WTC11 (cell line): ENCODE data around the gene GMPR2.

ENCODE experiments used
- ATF1 ChIP-seq: sonication (generic); formaldehyde crosslinking; IDR thresholded peaks from 2 replicates; pipeline ENCODE4 v1.8.1; 2023; ENCODE audit warnings: mild to moderate bottlenecking, moderate library complexity, missing genetic modification reagents
- FOXJ3 ChIP-seq: sonication (generic); formaldehyde crosslinking; IDR thresholded peaks from 2 replicates; pipeline ENCODE4 v1.9.0; 2021; ENCODE audit warnings: missing genetic modification reagents, mild to moderate bottlenecking, borderline replicate concordance
- JUN ChIP-seq: sonication (generic); formaldehyde crosslinking; IDR thresholded peaks from 2 replicates; pipeline ENCODE4 v1.8.0; 2023; ENCODE audit warnings: mild to moderate bottlenecking, missing genetic modification reagents
- NR1H2 ChIP-seq: sonication (generic); formaldehyde crosslinking; IDR thresholded peaks from 2 replicates; pipeline ENCODE4 v1.9.0; 2021; ENCODE audit warnings: mild to moderate bottlenecking, moderate library complexity, missing genetic modification reagents
- NR2C2 ChIP-seq: sonication (generic); formaldehyde crosslinking; IDR thresholded peaks from 2 replicates; pipeline ENCODE4 v1.8.0; 2022; ENCODE audit warnings: mild to moderate bottlenecking, missing genetic modification reagents
- SMAD3 ChIP-seq: sonication (generic); formaldehyde crosslinking; IDR thresholded peaks from 2 replicates; pipeline ENCODE4 v1.8.0; 2022; ENCODE audit warnings: missing genetic modification reagents, mild to moderate bottlenecking, borderline replicate concordance
- SP1 ChIP-seq: sonication (generic); formaldehyde crosslinking; conservative IDR thresholded peaks from 2 replicates; pipeline ENCODE4 v1.8.1; 2022; ENCODE audit warnings: missing genetic modification reagents
- TF ChIP-seq, protein P1 (sequence below): fragments of 200-600 bp; IDR thresholded peaks from 2 replicates; pipeline ENCODE4 v1.8.0; 2022; ENCODE audit warnings: antibody characterized with exemption
- TF ChIP-seq, protein P2 (sequence below): sonication (generic); formaldehyde crosslinking; IDR thresholded peaks from 2 replicates; pipeline ENCODE4 v1.8.0; 2022; ENCODE audit warnings: missing genetic modification reagents
- TF ChIP-seq, protein P3 (sequence below): sonication (generic); formaldehyde crosslinking; IDR thresholded peaks from 2 replicates; pipeline ENCODE4 v1.8.1; 2023; ENCODE audit warnings: mild to moderate bottlenecking, moderate library complexity, missing genetic modification reagents
- TF ChIP-seq, protein P4 (sequence below): sonication (generic); formaldehyde crosslinking; IDR thresholded peaks from 2 replicates; pipeline ENCODE4 v1.8.0; 2023; ENCODE audit warnings: missing genetic modification reagents, mild to moderate bottlenecking, borderline replicate concordance

DNA sequence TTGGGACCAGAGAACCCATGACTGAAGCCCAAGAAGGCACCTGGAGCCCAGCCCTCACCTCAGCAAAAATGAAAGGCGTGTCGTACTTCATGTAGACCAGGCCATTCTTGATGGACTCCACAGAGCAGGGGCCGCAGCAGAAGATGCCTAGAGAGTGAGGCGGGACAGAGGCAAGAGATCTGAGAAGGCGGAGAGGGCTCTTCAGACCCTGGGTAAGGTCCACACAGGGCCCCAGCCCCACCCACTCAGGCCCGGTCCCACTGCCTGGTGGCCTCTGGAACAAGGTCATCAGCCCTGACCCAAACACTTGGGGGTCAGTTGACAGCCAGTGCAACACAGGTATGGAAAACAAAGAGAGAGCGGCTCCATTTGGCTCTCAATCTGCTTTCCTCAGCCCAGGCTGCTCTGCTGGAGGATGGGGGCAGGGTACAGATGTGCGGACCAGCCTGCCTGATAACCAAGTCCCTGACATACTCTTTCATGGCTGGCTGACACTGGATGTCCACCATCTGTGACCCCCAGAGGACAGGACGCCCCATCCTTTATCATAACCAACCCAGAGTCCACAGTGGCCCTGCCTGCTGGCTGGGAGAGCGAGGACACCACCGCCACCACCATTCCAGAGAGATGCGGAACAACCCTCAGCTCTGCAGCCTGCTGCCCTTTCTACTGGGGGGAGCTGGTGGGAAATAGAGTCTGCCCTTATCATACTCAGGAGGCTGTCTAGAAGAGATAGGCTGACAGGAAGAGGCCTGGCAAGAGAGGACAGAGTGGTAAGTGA, 23.4 kb downstream of the GMPR2 start:
- TF ChIP-seq NR1H2 (CRISPR knock-in tag): no peak
- TF ChIP-seq FOXJ3 (CRISPR knock-in tag): no peak
- TF ChIP-seq, protein P1, sequence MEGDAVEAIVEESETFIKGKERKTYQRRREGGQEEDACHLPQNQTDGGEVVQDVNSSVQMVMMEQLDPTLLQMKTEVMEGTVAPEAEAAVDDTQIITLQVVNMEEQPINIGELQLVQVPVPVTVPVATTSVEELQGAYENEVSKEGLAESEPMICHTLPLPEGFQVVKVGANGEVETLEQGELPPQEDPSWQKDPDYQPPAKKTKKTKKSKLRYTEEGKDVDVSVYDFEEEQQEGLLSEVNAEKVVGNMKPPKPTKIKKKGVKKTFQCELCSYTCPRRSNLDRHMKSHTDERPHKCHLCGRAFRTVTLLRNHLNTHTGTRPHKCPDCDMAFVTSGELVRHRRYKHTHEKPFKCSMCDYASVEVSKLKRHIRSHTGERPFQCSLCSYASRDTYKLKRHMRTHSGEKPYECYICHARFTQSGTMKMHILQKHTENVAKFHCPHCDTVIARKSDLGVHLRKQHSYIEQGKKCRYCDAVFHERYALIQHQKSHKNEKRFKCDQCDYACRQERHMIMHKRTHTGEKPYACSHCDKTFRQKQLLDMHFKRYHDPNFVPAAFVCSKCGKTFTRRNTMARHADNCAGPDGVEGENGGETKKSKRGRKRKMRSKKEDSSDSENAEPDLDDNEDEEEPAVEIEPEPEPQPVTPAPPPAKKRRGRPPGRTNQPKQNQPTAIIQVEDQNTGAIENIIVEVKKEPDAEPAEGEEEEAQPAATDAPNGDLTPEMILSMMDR: no peak
- no peak for TF ChIP-seq SP1 (CRISPR knock-in tag)
- TF ChIP-seq ATF1 (CRISPR knock-in tag): no peak
- TF ChIP-seq SMAD3 (CRISPR knock-in tag): no peak
- TF ChIP-seq, protein P2, sequence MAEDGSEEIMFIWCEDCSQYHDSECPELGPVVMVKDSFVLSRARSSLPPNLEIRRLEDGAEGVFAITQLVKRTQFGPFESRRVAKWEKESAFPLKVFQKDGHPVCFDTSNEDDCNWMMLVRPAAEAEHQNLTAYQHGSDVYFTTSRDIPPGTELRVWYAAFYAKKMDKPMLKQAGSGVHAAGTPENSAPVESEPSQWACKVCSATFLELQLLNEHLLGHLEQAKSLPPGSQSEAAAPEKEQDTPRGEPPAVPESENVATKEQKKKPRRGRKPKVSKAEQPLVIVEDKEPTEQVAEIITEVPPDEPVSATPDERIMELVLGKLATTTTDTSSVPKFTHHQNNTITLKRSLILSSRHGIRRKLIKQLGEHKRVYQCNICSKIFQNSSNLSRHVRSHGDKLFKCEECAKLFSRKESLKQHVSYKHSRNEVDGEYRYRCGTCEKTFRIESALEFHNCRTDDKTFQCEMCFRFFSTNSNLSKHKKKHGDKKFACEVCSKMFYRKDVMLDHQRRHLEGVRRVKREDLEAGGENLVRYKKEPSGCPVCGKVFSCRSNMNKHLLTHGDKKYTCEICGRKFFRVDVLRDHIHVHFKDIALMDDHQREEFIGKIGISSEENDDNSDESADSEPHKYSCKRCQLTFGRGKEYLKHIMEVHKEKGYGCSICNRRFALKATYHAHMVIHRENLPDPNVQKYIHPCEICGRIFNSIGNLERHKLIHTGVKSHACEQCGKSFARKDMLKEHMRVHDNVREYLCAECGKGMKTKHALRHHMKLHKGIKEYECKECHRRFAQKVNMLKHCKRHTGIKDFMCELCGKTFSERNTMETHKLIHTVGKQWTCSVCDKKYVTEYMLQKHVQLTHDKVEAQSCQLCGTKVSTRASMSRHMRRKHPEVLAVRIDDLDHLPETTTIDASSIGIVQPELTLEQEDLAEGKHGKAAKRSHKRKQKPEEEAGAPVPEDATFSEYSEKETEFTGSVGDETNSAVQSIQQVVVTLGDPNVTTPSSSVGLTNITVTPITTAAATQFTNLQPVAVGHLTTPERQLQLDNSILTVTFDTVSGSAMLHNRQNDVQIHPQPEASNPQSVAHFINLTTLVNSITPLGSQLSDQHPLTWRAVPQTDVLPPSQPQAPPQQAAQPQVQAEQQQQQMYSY (CRISPR knock-in tag): no peak
- TF ChIP-seq NR2C2 (CRISPR knock-in tag): no peak
- TF ChIP-seq, protein P3, sequence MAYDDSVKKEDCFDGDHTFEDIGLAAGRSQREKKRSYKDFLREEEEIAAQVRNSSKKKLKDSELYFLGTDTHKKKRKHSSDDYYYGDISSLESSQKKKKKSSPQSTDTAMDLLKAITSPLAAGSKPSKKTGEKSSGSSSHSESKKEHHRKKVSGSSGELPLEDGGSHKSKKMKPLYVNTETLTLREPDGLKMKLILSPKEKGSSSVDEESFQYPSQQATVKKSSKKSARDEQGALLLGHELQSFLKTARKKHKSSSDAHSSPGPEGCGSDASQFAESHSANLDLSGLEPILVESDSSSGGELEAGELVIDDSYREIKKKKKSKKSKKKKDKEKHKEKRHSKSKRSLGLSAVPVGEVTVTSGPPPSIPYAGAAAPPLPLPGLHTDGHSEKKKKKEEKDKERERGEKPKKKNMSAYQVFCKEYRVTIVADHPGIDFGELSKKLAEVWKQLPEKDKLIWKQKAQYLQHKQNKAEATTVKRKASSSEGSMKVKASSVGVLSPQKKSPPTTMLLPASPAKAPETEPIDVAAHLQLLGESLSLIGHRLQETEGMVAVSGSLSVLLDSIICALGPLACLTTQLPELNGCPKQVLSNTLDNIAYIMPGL: no peak
- TF ChIP-seq JUN (CRISPR knock-in tag): no peak
- TF ChIP-seq, protein P4, sequence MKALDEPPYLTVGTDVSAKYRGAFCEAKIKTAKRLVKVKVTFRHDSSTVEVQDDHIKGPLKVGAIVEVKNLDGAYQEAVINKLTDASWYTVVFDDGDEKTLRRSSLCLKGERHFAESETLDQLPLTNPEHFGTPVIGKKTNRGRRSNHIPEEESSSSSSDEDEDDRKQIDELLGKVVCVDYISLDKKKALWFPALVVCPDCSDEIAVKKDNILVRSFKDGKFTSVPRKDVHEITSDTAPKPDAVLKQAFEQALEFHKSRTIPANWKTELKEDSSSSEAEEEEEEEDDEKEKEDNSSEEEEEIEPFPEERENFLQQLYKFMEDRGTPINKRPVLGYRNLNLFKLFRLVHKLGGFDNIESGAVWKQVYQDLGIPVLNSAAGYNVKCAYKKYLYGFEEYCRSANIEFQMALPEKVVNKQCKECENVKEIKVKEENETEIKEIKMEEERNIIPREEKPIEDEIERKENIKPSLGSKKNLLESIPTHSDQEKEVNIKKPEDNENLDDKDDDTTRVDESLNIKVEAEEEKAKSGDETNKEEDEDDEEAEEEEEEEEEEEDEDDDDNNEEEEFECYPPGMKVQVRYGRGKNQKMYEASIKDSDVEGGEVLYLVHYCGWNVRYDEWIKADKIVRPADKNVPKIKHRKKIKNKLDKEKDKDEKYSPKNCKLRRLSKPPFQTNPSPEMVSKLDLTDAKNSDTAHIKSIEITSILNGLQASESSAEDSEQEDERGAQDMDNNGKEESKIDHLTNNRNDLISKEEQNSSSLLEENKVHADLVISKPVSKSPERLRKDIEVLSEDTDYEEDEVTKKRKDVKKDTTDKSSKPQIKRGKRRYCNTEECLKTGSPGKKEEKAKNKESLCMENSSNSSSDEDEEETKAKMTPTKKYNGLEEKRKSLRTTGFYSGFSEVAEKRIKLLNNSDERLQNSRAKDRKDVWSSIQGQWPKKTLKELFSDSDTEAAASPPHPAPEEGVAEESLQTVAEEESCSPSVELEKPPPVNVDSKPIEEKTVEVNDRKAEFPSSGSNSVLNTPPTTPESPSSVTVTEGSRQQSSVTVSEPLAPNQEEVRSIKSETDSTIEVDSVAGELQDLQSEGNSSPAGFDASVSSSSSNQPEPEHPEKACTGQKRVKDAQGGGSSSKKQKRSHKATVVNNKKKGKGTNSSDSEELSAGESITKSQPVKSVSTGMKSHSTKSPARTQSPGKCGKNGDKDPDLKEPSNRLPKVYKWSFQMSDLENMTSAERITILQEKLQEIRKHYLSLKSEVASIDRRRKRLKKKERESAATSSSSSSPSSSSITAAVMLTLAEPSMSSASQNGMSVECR (CRISPR knock-in tag): no peak
